Measurements from ENCODE around the gene IMMT. TPM values are rescaled to one million over a fixed set of nuclear protein-coding genes. Genes with fewer than 3 reads are reported as not detected.

IMMT gene
- total RNA-seq, 1 experiment from 2014 or later: 112 TPM

GRCh38 chr2:86123328-86123925 lies 71.8 kb downstream of the IMMT start:
- Histone ChIP-seq H3K4me1 (ENCODE audit: insufficient read depth, low read length) (no peaks in the 10 kb centered on the region), H3K23me2 (ENCODE audit: insufficient read length, low read depth, low read length, poor library complexity, severe bottlenecking) (no peaks in the 10 kb centered on the region), H2AK5ac (ENCODE audit: insufficient read length, low read length) (no peak overlapping the region), H3K79me1 (ENCODE audit: insufficient read depth, low read depth, low read length, poor library complexity, severe bottlenecking) (no peaks in the 10 kb centered on the region), H3K27ac (ENCODE audit: insufficient read length, low read depth, low read length) (no peak overlapping the region), H3K9ac (ENCODE audit: extremely low read depth, insufficient read length, low read length) (no peak overlapping the region), H3K23ac (ENCODE audit: insufficient read length, low read depth, low read length) (no peak overlapping the region), H2BK5ac (ENCODE audit: insufficient read length, low read length) (no peak overlapping the region), H4K5ac (ENCODE audit: insufficient read length, low read depth, low read length) (peak overlapping the region; percentile 74), H4K8ac (replicated peaks; ENCODE audit: insufficient read length, low read depth, low read length) (no peak overlapping the region), H4K91ac (ENCODE audit: insufficient read length, low read depth, low read length) (no peak overlapping the region), H3K9me3 (ENCODE audit: control insufficient read depth, low read depth, low read length) (no peaks in the 10 kb centered on the region), H3K18ac (ENCODE audit: insufficient read length, low read depth, low read length) (no peak overlapping the region), H2AFZ (ENCODE audit: low read length) (no peak overlapping the region), H3K56ac (ENCODE audit: insufficient read length, low read depth, low read length) (no peak overlapping the region), H3K14ac (ENCODE audit: insufficient read depth, low read length) (no peak overlapping the region), H2BK12ac (ENCODE audit: insufficient read length, low read depth, low read length) (no peak overlapping the region), H3K79me2 (ENCODE audit: insufficient read depth, low read length) (no peaks in the 10 kb centered on the region), H3K4me2 (ENCODE audit: insufficient read depth, insufficient read length, low read length) (no peak overlapping the region), H2BK20ac (ENCODE audit: low read depth, low read length, poor library complexity, severe bottlenecking) (no peak overlapping the region), H3T11ph (ENCODE audit: low read length) (no peak overlapping the region), H3K27me3 (ENCODE audit: insufficient read depth, low read length) (no peaks in the 10 kb centered on the region), H2BK120ac (ENCODE audit: low read depth, low read length, poor library complexity, severe bottlenecking) (no peak overlapping the region), H4K20me1 (ENCODE audit: control insufficient read depth, insufficient read depth, insufficient read length) (no peaks in the 10 kb centered on the region), H2BK15ac (ENCODE audit: low read depth, low read length) (no peak overlapping the region), H3K4ac (ENCODE audit: low read depth, low read length) (no peak overlapping the region)
- Mint-ChIP-seq H3K4me3 (no peak overlapping the region), H3K9me3 (no peaks in the 10 kb centered on the region), H3K27ac (no peak overlapping the region), H3K36me3 (ENCODE audit: insufficient read depth in 1 of 3, low read depth in 3 of 3) (peaks cover 48 to 98% (median 79%) of the 10 kb centered on the region in 3 experiments; a peak in 6 of 7 replicates), H3K27me3 (ENCODE audit: low read depth) (no peaks in the 10 kb centered on the region), H3K4me1 (no peaks in the 10 kb centered on the region)
- WGBS (ENCODE audit: extremely low coverage, insufficient read length, low lambda C conversion rate): no CpG with 5 or more reads among the region's 5 CpGs
- no peak for DNase-seq
- no peak for TF ChIP-seq CTCF (conservative IDR thresholded peaks at IDR 0.05)

All from H9 (cell line).